C4-2B (cell line): ENCODE measurements around the gene BCL10.

Experiments
- ZFX ChIP-seq: fragments of 450-650 bp; IDR thresholded peaks from 2 replicates; pipeline ENCODE4 v1.6.1; 2017
- TF ChIP-seq, protein P1 (sequence below): fragments of 450-650 bp; conservative IDR thresholded peaks from 2 replicates; pipeline ENCODE4 v1.5.1; 2017; ENCODE audit warnings: mild to moderate bottlenecking

DNA sequence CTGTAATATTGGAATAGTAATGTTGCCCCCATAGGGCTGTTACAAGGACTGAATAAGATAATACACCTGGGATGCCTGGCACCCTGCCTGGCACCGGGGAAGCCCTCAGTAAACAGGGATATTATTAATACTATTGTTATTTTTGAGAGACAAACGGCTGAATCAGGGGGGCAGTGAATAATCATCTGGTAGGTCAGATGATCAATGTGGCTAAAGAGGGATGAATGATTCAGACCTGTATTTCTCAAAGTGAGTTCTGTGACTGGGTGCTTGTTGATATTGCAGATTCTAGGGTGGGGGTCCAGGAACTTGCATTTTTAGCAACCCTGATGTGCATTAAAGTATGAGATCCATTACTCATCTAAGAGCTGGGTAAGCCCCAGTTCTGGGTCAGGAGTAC, 46.2 kb upstream of the BCL10 start:
- TF ChIP-seq, protein P1, sequence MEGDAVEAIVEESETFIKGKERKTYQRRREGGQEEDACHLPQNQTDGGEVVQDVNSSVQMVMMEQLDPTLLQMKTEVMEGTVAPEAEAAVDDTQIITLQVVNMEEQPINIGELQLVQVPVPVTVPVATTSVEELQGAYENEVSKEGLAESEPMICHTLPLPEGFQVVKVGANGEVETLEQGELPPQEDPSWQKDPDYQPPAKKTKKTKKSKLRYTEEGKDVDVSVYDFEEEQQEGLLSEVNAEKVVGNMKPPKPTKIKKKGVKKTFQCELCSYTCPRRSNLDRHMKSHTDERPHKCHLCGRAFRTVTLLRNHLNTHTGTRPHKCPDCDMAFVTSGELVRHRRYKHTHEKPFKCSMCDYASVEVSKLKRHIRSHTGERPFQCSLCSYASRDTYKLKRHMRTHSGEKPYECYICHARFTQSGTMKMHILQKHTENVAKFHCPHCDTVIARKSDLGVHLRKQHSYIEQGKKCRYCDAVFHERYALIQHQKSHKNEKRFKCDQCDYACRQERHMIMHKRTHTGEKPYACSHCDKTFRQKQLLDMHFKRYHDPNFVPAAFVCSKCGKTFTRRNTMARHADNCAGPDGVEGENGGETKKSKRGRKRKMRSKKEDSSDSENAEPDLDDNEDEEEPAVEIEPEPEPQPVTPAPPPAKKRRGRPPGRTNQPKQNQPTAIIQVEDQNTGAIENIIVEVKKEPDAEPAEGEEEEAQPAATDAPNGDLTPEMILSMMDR, result no peak
- no peak for TF ChIP-seq ZFX
